ENCODE results near the gene PSMB7. TPM values are rescaled to one million over a fixed set of nuclear protein-coding genes. Genes with fewer than 3 reads are reported as not detected.

PSMB7 gene
- total RNA-seq, 1 experiment from 2014 or later = 380 TPM

DNA sequence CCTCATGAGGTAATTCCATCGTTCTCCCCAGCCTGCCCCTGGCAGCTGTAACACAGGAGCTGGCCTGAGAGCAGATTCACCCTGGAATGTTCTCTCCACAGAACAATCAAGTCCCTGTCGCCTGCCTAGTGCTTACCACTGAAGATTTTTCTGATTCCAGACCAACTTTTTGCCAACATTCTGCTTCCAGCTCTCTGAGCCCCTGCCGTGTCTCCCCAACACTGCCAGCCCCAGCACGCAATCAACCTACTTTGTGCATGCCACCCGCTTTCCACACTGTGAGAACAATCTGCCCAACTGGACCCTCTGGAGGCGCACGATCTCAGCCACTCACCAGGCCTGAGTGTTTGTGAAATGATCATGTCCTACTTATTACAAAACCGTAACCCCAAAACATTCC is 62.6 kb downstream of the PSMB7 start:
- no peak for DNase-seq (ENCODE audit: low spot score)
- intact Hi-C loops (cut with micrococcal nuclease; ENCODE audit: unreplicated experiment) = no loop called here
- H3K36me3 ChIP-seq (ENCODE audit: insufficient read depth, low read length, poor library complexity, severe bottlenecking) = peaks cover 58% of the 10 kb centered on the region
- no peaks in the 10 kb centered on the region for H3K4me1 ChIP-seq (ENCODE audit: insufficient read depth, low read length, poor library complexity, severe bottlenecking)
- H3K27ac ChIP-seq (ENCODE audit: low read depth, low read length, poor library complexity, severe bottlenecking) = no peak overlapping the region
- no peak for TF ChIP-seq EZH2 (IDR thresholded peaks at IDR 0.05; ENCODE audit: borderline replicate concordance, low read depth, low read length, poor library complexity, severe bottlenecking)
- TF ChIP-seq, protein P1, sequence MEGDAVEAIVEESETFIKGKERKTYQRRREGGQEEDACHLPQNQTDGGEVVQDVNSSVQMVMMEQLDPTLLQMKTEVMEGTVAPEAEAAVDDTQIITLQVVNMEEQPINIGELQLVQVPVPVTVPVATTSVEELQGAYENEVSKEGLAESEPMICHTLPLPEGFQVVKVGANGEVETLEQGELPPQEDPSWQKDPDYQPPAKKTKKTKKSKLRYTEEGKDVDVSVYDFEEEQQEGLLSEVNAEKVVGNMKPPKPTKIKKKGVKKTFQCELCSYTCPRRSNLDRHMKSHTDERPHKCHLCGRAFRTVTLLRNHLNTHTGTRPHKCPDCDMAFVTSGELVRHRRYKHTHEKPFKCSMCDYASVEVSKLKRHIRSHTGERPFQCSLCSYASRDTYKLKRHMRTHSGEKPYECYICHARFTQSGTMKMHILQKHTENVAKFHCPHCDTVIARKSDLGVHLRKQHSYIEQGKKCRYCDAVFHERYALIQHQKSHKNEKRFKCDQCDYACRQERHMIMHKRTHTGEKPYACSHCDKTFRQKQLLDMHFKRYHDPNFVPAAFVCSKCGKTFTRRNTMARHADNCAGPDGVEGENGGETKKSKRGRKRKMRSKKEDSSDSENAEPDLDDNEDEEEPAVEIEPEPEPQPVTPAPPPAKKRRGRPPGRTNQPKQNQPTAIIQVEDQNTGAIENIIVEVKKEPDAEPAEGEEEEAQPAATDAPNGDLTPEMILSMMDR (conservative IDR thresholded peaks at IDR 0.05; ENCODE audit: low read depth, low read length) = no peak
- H3K9me3 ChIP-seq (ENCODE audit: low read depth, low read length, poor library complexity, severe bottlenecking) = no peaks in the 10 kb centered on the region
- no peak overlapping the region for H3K4me3 ChIP-seq (ENCODE audit: low read depth, low read length, poor library complexity, severe bottlenecking)
- BruUV-seq (replicated peaks) = no TSS peak
- CTCF ChIA-PET = no interaction called here
- H3K27me3 ChIP-seq (replicated peaks; ENCODE audit: insufficient read depth, low read depth, low read length, poor library complexity) = no peaks in the 10 kb centered on the region
- POLR2A ChIA-PET (ENCODE audit: low non-redundant PET) = no interaction called here

DNA sequence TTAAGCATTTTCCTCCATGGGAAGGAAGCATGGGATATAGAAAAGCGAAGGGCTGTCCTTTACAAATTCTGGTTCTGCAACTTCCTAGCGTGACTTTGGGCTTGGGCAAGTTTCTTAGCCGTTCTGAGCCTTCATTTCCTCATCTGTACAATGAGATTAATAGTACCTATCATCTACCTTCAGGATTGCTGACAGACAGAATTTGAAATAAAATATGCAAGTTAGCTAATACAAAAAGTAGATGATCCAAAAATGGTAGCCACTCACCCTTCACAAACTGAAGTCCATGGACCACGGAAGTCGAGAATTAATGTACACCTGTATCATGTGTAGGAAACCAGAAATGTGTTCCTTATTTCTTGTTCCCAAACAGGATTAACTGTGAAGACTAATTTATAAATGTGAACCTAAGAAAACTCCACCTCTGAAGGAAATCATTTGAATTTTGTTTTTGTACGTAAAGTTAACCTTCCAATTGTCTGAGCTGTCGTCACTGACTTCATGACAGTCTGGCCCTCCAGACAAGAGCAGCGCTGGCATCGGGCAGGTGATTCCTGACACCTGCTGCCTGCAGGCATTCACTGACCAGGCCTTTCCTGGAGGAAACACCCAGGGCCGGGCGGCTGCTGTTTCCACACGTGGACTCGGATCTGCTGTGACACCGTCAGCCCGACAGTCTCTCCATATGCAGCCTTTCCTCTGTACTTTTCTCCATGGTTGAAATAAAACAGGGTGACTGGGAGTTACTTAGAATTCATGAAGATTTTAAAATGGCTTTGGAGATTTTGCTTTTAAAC is 63.4 kb downstream of the PSMB7 start:
- CTCF ChIA-PET = no interaction called here
- Histone ChIP-seq H3K9me3 (ENCODE audit: low read depth, low read length, poor library complexity, severe bottlenecking) (no peaks in the 10 kb centered on the region), H3K4me1 (ENCODE audit: insufficient read depth, low read length, poor library complexity, severe bottlenecking) (no peaks in the 10 kb centered on the region), H3K27ac (ENCODE audit: low read depth, low read length, poor library complexity, severe bottlenecking) (no peak overlapping the region), H3K4me3 (ENCODE audit: low read depth, low read length, poor library complexity, severe bottlenecking) (no peak overlapping the region), H3K36me3 (ENCODE audit: insufficient read depth, low read length, poor library complexity, severe bottlenecking) (peaks cover 64% of the 10 kb centered on the region), H3K27me3 (replicated peaks; ENCODE audit: insufficient read depth, low read depth, low read length, poor library complexity) (no peaks in the 10 kb centered on the region)
- no peak for DNase-seq (ENCODE audit: low spot score)
- TF ChIP-seq EZH2 (IDR thresholded peaks at IDR 0.05; ENCODE audit: borderline replicate concordance, low read depth, low read length, poor library complexity, severe bottlenecking) = no peak
- TF ChIP-seq, protein P1 (conservative IDR thresholded peaks at IDR 0.05; ENCODE audit: low read depth, low read length) = no peak
- POLR2A ChIA-PET (ENCODE audit: low non-redundant PET) = no interaction called here
- intact Hi-C loops (cut with micrococcal nuclease; ENCODE audit: unreplicated experiment) = no loop called here
- BruUV-seq (replicated peaks) = no TSS peak

DNA sequence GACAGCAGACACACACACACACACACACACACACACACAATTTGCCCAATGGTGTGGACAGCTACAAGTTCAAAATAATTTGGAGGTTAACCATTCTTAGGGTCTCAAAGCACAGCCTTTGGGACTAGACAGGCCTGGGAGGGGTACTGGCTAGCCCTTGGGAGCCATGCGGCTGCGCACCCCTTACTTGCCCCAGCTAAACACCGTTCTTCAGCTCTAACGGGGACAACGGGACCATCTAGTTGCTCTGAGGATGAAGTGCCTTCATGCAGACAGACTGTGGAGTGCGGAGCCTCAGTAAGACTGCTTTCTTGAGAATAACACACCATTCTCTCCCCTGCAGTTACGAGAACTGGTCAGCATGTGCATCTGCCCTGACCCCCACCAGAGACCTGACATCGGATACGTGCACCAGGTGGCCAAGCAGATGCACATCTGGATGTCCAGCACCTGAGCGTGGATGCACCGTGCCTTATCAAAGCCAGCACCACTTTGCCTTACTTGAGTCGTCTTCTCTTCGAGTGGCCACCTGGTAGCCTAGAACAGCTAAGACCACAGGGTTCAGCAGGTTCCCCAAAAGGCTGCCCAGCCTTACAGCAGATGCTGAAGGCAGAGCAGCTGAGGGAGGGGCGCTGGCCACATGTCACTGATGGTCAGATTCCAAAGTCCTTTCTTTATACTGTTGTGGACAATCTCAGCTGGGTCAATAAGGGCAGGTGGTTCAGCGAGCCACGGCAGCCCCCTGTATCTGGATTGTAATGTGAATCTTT is 64.6 kb downstream of the PSMB7 start:
- TF ChIP-seq, protein P1 (conservative IDR thresholded peaks at IDR 0.05; ENCODE audit: low read depth, low read length) = no peak
- no peak for TF ChIP-seq EZH2 (IDR thresholded peaks at IDR 0.05; ENCODE audit: borderline replicate concordance, low read depth, low read length, poor library complexity, severe bottlenecking)
- intact Hi-C loops (cut with micrococcal nuclease; ENCODE audit: unreplicated experiment) = no loop called here
- no peaks in the 10 kb centered on the region for H3K27me3 ChIP-seq (replicated peaks; ENCODE audit: insufficient read depth, low read depth, low read length, poor library complexity)
- CTCF ChIA-PET = no interaction called here
- POLR2A ChIA-PET (ENCODE audit: low non-redundant PET) = no interaction called here
- no TSS peak for BruUV-seq (replicated peaks)
- no peak overlapping the region for H3K4me3 ChIP-seq (ENCODE audit: low read depth, low read length, poor library complexity, severe bottlenecking)
- no peaks in the 10 kb centered on the region for H3K9me3 ChIP-seq (ENCODE audit: low read depth, low read length, poor library complexity, severe bottlenecking)
- no peaks in the 10 kb centered on the region for H3K4me1 ChIP-seq (ENCODE audit: insufficient read depth, low read length, poor library complexity, severe bottlenecking)
- DNase-seq (ENCODE audit: low spot score) = no peak
- H3K36me3 ChIP-seq (ENCODE audit: insufficient read depth, low read length, poor library complexity, severe bottlenecking) = peaks cover 64% of the 10 kb centered on the region
- H3K27ac ChIP-seq (ENCODE audit: low read depth, low read length, poor library complexity, severe bottlenecking) = no peak overlapping the region
